HEK293 (cell line): ENCODE results near the gene SLC27A3.

Source experiments
- CTCF ChIA-PET: fragments of 350-600 bp; formaldehyde crosslinking; extraction: SDS; loops from one replicate; lab custom pipeline; 2021; ENCODE audit warnings: antibody characterized with exemption; lab: Yijun Ruan, JAX
- POLR2A ChIA-PET: fragments of 300-600 bp; formaldehyde crosslinking; extraction: SDS; loops from one replicate; lab custom pipeline; 2020; ENCODE audit warnings: antibody characterized with exemption, inconsistent platforms; lab: Yijun Ruan, JAX
- H3K27ac ChIP-seq: fragments of 200-500 bp; sonication (Bioruptor generic); 2 replicates; pipeline ENCODE4 v1.5.1; 2014; ENCODE audit warnings: low read depth, low read length, control low read depth, inconsistent platforms; ENCODE audit errors: extremely low read depth
- H3K36me3 ChIP-seq, 2 experiments: fragments of 200-500 bp in 1 of 2; sonication (Bioruptor generic) in 1 of 2; 1 replicate in 1 of 2; 2 replicates in 1 of 2; pipeline ENCODE4 v1.5.1; 2014 to 2017; ENCODE audit warnings: inconsistent platforms in 2 of 2, low read length in 2 of 2; ENCODE audit not compliant: control insufficient read depth in 2 of 2, insufficient read depth in 1 of 2
- H3K4me1 ChIP-seq: fragments of 200-500 bp; sonication (Bioruptor generic); 2 replicates; pipeline ENCODE4 v1.5.1; 2014; ENCODE audit warnings: mild to moderate bottlenecking, low read length, inconsistent platforms; ENCODE audit not compliant: control insufficient read depth, insufficient read depth
- H3K4me3 ChIP-seq: 2 replicates; pipeline ENCODE4 v1.5.1; 2011; ENCODE audit warnings: low read depth, mild to moderate bottlenecking, control low read depth, low read length, moderate library complexity
- H3K9me3 ChIP-seq: fragments of 200-500 bp; sonication (Bioruptor generic); 2 replicates; pipeline ENCODE4 v1.5.1; 2014; ENCODE audit warnings: low read depth, low read length, inconsistent platforms; ENCODE audit not compliant: control insufficient read depth, insufficient read depth
- GLIS2 ChIP-seq: fragments of 450-650 bp; formaldehyde crosslinking; IDR thresholded peaks from 2 replicates; pipeline ENCODE4 v1.5.1; 2016; ENCODE audit warnings: missing biosample characterization, missing genetic modification characterization
- HOXA7 ChIP-seq: sonication (generic); formaldehyde crosslinking; IDR thresholded peaks from 2 replicates; pipeline ENCODE4 v1.8.1; 2022; ENCODE audit warnings: missing genetic modification reagents, borderline replicate concordance
- KLF1 ChIP-seq: fragments of 450-650 bp; formaldehyde crosslinking; IDR thresholded peaks from 2 replicates; pipeline ENCODE4 v1.5.1; 2016; ENCODE audit warnings: missing biosample characterization, missing genetic modification characterization
- KLF10 ChIP-seq: fragments of 450-650 bp; IDR thresholded peaks from 2 replicates; pipeline ENCODE4 v1.5.1; 2018; ENCODE audit warnings: missing biosample characterization, mild to moderate bottlenecking, missing genetic modification characterization
- YY1 ChIP-seq: fragments of 450-650 bp; formaldehyde crosslinking; IDR thresholded peaks from 2 replicates; pipeline ENCODE4 v1.5.1; 2018; ENCODE audit warnings: missing biosample characterization, missing genetic modification characterization
- ZIC2 ChIP-seq: fragments of 450-650 bp; formaldehyde crosslinking; IDR thresholded peaks from 2 replicates; pipeline ENCODE4 v1.5.1; 2016; ENCODE audit warnings: missing biosample characterization, missing genetic modification characterization
- ZNF140 ChIP-seq: fragments of 450-650 bp; formaldehyde crosslinking; IDR thresholded peaks from 2 replicates; pipeline ENCODE4 v1.5.1; 2016; ENCODE audit warnings: missing biosample characterization, missing genetic modification characterization
- ZNF146 ChIP-seq: fragments of 450-650 bp; formaldehyde crosslinking; IDR thresholded peaks from 2 replicates; pipeline ENCODE4 v1.5.1; 2016; ENCODE audit warnings: missing biosample characterization, missing genetic modification characterization
- ZNF175 ChIP-seq: fragments of 450-650 bp; formaldehyde crosslinking; IDR thresholded peaks from 2 replicates; pipeline ENCODE4 v1.5.1; 2016; ENCODE audit warnings: missing biosample characterization, missing genetic modification characterization
- ZNF223 ChIP-seq: fragments of 450-650 bp; formaldehyde crosslinking; IDR thresholded peaks from 2 replicates; pipeline ENCODE4 v1.5.1; 2016; ENCODE audit warnings: missing biosample characterization, missing genetic modification characterization
- ZNF354C ChIP-seq: fragments of 450-650 bp; formaldehyde crosslinking; IDR thresholded peaks from 2 replicates; pipeline ENCODE4 v1.5.1; 2016; ENCODE audit warnings: missing biosample characterization, missing genetic modification characterization, low read depth, borderline replicate concordance
- ZNF529 ChIP-seq: fragments of 450-650 bp; formaldehyde crosslinking; IDR thresholded peaks from 2 replicates; pipeline ENCODE4 v1.5.1; 2017; ENCODE audit warnings: missing genetic modification characterization, missing biosample characterization; ENCODE audit not compliant: insufficient replicate concordance
- ZNF600 ChIP-seq: fragments of 450-650 bp; formaldehyde crosslinking; IDR thresholded peaks from 2 replicates; pipeline ENCODE4 v1.5.1; 2016; ENCODE audit warnings: missing biosample characterization, missing genetic modification characterization
- ZNF658 ChIP-seq: fragments of 450-650 bp; formaldehyde crosslinking; IDR thresholded peaks from 2 replicates; pipeline ENCODE4; 2016; ENCODE audit warnings: missing biosample characterization, missing genetic modification characterization
- ZNF701 ChIP-seq: fragments of 450-650 bp; formaldehyde crosslinking; IDR thresholded peaks from 2 replicates; pipeline ENCODE4 v1.5.1; 2016; ENCODE audit warnings: missing biosample characterization, missing genetic modification characterization
- TF ChIP-seq, protein P1 (sequence below): fragments of 450-650 bp; formaldehyde crosslinking; IDR thresholded peaks from 2 replicates; pipeline ENCODE4 v1.5.1; 2016; ENCODE audit warnings: missing biosample characterization, missing genetic modification characterization
- TF ChIP-seq, protein P2 (sequence below): fragments of 450-650 bp; formaldehyde crosslinking; optimal IDR thresholded peaks from 2 replicates; pipeline ENCODE3; 2016; ENCODE audit warnings: missing biosample characterization, mild to moderate bottlenecking, missing genetic modification characterization
- TF ChIP-seq, protein P3 (sequence below): fragments of 450-650 bp; formaldehyde crosslinking; conservative IDR thresholded peaks from 2 replicates; pipeline ENCODE4 v1.5.1; 2016; ENCODE audit warnings: low read depth, missing biosample characterization, missing genetic modification characterization
- TF ChIP-seq, protein P4 (sequence below): fragments of 450-650 bp; formaldehyde crosslinking; IDR thresholded peaks from 2 replicates; pipeline ENCODE4 v1.5.1; 2016; ENCODE audit warnings: missing biosample characterization, missing genetic modification characterization
- TF ChIP-seq, protein P5 (sequence below): fragments of 450-650 bp; formaldehyde crosslinking; IDR thresholded peaks from 2 replicates; pipeline ENCODE4 v1.5.1; 2016; ENCODE audit warnings: missing biosample characterization, missing genetic modification characterization, low read depth

The SLC27A3 gene

DNA sequence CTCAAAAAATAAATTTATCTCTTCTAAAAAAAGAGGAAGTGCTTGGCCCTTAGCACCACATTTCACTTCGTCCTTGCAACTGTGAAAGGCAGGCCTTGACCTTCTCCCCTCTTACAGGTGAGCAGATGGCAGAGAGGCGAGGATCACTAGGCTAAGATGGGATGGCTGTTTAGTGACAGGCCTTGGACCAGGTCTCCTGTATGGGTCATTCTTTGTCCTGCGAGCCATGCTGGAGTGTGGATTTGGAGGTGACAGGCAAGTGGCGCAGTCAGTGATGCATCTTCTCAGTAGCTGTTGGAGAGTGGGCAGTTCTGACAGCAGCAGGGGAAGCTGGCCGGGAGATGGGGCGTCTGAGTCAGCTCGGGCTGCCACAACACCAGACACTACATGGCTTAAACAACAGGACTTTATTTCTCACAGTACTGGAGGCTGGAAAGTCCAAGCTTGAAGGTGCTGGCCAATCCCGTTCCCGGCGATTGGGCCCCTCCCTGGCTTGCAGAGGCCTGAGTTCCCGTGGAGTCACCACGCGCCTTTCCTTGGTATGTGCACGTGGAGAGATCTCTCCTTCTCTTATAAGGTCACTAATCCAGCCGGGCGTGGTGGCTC lies 16.5 kb downstream of the SLC27A3 start:
- TF ChIP-seq ZNF140 (tag by site-specific recombination): no peak
- TF ChIP-seq ZNF529 (tag by site-specific recombination): no peak
- 0 out of 2 replicates have a peak, but pooled peaks have one; percentile 13 for TF ChIP-seq KLF1 (tag by site-specific recombination)
- no peak for TF ChIP-seq ZNF175 (tag by site-specific recombination)
- TF ChIP-seq, protein P1, sequence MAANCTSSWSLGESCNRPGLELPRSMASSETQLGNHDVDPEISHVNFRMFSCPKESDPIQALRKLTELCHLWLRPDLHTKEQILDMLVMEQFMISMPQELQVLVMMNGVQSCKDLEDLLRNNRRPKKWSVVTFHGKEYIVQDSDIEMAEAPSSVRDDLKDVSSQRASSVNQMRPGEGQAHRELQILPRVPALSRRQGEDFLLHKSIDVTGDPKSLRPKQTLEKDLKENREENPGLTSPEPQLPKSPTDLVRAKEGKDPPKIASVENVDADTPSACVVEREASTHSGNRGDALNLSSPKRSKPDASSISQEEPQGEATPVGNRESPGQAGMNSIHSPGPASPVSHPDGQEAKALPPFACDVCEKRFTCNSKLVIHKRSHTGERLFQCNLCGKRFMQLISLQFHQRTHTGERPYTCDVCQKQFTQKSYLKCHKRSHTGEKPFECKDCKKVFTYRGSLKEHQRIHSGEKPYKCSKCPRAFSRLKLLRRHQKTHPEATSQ (tag by site-specific recombination): no peak
- TF ChIP-seq, protein P2, sequence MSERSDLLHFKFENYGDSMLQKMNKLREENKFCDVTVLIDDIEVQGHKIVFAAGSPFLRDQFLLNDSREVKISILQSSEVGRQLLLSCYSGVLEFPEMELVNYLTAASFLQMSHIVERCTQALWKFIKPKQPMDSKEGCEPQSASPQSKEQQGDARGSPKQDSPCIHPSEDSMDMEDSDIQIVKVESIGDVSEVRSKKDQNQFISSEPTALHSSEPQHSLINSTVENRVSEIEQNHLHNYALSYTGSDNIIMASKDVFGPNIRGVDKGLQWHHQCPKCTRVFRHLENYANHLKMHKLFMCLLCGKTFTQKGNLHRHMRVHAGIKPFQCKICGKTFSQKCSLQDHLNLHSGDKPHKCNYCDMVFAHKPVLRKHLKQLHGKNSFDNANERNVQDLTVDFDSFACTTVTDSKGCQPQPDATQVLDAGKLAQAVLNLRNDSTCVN: no peak
- TF ChIP-seq ZNF146 (tag by site-specific recombination): no peak
- no peak for TF ChIP-seq ZNF354C (tag by site-specific recombination)
- H3K36me3 ChIP-seq: no peaks in the 10 kb centered on the region
- H3K4me3 ChIP-seq: no peak overlapping the region
- H3K9me3 ChIP-seq: no peaks in the 10 kb centered on the region
- CTCF ChIA-PET: interaction anchor here (1.3 to 2.0 kb wide), 2 partner anchors 11 to 195 kb away, joined by 3 to 10 read pairs; partner anchors contain the start of gene RAB13
- no peak overlapping the region for H3K27ac ChIP-seq
- POLR2A ChIA-PET: interaction anchor here (0.7 to 1.2 kb wide), 2 partner anchors 15 to 193 kb away, joined by 3 to 4 read pairs; no protein-coding TSS in a partner anchor
- H3K4me1 ChIP-seq: no peaks in the 10 kb centered on the region

DNA sequence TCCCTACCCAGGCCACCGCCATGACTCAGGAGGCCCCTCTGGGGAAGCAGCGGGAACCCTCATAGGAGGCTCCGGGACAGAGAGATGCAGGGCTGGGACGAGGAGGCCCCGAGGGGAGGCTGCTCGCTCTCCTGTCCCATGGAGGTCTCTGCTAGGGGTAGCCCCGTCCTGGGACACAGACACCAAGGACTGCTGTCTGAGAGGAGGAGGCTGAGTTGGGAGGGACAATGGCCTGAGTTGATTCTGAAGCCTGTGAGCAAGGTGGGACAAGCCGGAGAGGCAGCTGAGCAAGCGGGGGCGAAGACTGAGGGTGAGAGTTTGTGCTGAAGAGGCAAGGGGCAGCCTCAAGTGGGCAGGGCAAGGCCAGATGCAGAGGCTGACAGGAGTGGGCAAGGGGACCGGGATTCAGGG lies 17.4 kb downstream of the SLC27A3 start:
- H3K36me3 ChIP-seq: no peaks in the 10 kb centered on the region
- H3K9me3 ChIP-seq: no peaks in the 10 kb centered on the region
- no peak overlapping the region for H3K4me3 ChIP-seq
- ChIA-PET POLR2A (interaction anchor here (0.7 to 1.2 kb wide), 3 partner anchors 16 to 198 kb away, joined by 3 to 4 read pairs (median 3); partner anchors contain the start of gene RPS27), CTCF (interaction anchor here (1.0 to 2.0 kb wide), 4 partner anchors 10 to 224 kb away, joined by 3 to 10 read pairs (median 4); partner anchors contain the start of gene RAB13)
- H3K27ac ChIP-seq: no peak overlapping the region
- no peaks in the 10 kb centered on the region for H3K4me1 ChIP-seq
- TF ChIP-seq ZNF701: no peak
- no peak for TF ChIP-seq KLF10
- peak; percentile 19; the same call in 1 of the 2 replicates for TF ChIP-seq ZIC2 (tag by site-specific recombination)
- no peak for TF ChIP-seq ZNF600
- TF ChIP-seq YY1 (tag by site-specific recombination): no peak
- TF ChIP-seq ZNF658 (tag by site-specific recombination): no peak
- TF ChIP-seq HOXA7 (CRISPR knock-in tag): no peak
- TF ChIP-seq, protein P3, sequence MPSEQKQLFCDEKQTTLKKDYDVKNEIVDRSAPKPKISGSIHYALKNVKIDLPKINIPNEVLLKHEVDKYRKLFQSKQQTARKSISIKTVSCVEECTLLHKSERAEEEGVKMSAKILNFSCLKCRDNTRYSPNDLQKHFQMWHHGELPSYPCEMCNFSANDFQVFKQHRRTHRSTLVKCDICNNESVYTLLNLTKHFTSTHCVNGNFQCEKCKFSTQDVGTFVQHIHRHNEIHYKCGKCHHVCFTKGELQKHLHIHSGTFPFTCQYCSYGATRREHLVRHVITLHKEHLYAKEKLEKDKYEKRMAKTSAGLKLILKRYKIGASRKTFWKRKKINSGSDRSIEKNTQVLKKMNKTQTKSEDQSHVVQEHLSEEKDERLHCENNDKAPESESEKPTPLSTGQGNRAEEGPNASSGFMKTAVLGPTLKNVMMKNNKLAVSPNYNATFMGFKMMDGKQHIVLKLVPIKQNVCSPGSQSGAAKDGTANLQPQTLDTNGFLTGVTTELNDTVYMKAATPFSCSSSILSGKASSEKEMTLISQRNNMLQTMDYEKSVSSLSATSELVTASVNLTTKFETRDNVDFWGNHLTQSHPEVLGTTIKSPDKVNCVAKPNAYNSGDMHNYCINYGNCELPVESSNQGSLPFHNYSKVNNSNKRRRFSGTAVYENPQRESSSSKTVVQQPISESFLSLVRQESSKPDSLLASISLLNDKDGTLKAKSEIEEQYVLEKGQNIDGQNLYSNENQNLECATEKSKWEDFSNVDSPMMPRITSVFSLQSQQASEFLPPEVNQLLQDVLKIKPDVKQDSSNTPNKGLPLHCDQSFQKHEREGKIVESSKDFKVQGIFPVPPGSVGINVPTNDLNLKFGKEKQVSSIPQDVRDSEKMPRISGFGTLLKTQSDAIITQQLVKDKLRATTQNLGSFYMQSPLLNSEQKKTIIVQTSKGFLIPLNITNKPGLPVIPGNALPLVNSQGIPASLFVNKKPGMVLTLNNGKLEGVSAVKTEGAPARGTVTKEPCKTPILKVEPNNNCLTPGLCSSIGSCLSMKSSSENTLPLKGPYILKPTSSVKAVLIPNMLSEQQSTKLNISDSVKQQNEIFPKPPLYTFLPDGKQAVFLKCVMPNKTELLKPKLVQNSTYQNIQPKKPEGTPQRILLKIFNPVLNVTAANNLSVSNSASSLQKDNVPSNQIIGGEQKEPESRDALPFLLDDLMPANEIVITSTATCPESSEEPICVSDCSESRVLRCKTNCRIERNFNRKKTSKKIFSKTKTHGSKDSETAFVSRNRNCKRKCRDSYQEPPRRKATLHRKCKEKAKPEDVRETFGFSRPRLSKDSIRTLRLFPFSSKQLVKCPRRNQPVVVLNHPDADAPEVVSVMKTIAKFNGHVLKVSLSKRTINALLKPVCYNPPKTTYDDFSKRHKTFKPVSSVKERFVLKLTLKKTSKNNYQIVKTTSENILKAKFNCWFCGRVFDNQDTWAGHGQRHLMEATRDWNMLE: no peak
- no peak for TF ChIP-seq ZNF223 (tag by site-specific recombination)
- TF ChIP-seq, protein P4, sequence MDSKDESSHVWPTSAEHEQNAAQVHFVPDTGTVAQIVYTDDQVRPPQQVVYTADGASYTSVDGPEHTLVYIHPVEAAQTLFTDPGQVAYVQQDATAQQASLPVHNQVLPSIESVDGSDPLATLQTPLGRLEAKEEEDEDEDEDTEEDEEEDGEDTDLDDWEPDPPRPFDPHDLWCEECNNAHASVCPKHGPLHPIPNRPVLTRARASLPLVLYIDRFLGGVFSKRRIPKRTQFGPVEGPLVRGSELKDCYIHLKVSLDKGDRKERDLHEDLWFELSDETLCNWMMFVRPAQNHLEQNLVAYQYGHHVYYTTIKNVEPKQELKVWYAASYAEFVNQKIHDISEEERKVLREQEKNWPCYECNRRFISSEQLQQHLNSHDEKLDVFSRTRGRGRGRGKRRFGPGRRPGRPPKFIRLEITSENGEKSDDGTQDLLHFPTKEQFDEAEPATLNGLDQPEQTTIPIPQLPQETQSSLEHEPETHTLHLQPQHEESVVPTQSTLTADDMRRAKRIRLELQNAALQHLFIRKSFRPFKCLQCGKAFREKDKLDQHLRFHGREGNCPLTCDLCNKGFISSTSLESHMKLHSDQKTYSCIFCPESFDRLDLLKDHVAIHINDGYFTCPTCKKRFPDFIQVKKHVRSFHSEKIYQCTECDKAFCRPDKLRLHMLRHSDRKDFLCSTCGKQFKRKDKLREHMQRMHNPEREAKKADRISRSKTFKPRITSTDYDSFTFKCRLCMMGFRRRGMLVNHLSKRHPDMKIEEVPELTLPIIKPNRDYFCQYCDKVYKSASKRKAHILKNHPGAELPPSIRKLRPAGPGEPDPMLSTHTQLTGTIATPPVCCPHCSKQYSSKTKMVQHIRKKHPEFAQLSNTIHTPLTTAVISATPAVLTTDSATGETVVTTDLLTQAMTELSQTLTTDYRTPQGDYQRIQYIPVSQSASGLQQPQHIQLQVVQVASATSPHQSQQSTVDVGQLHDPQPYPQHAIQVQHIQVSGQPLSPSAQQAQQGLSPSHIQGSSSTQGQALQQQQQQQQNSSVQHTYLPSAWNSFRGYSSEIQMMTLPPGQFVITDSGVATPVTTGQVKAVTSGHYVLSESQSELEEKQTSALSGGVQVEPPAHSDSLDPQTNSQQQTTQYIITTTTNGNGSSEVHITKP (tag by site-specific recombination): no peak
- peak; percentile 9; the same call in 1 of the 2 replicates for TF ChIP-seq GLIS2 (tag by site-specific recombination)
- TF ChIP-seq, protein P5, sequence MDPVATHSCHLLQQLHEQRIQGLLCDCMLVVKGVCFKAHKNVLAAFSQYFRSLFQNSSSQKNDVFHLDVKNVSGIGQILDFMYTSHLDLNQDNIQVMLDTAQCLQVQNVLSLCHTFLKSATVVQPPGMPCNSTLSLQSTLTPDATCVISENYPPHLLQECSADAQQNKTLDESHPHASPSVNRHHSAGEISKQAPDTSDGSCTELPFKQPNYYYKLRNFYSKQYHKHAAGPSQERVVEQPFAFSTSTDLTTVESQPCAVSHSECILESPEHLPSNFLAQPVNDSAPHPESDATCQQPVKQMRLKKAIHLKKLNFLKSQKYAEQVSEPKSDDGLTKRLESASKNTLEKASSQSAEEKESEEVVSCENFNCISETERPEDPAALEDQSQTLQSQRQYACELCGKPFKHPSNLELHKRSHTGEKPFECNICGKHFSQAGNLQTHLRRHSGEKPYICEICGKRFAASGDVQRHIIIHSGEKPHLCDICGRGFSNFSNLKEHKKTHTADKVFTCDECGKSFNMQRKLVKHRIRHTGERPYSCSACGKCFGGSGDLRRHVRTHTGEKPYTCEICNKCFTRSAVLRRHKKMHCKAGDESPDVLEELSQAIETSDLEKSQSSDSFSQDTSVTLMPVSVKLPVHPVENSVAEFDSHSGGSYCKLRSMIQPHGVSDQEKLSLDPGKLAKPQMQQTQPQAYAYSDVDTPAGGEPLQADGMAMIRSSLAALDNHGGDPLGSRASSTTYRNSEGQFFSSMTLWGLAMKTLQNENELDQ (tag by site-specific recombination): no peak
